ENCODE results near the gene JMJD7.

JMJD7 gene

DNA sequence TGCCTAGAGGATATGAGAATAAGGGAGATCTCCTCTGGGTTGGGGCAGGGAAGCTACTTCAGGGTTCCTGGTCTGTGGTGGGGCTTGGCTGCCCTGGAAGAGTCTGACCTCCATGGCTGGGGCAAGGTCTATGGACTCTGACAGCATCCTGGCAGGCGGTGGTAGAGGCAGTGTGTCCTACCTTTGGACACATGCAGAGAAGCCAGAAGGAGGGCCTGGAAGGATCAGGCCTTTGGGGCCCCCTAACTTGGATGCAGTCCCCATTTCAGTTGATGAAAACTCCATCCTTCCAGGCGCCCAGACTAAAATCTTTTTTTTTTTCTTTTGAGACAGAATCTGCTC lies 55.6 kb downstream of the JMJD7 start:
- DNase-seq (ENCODE audit: low read depth): no peak

DNA sequence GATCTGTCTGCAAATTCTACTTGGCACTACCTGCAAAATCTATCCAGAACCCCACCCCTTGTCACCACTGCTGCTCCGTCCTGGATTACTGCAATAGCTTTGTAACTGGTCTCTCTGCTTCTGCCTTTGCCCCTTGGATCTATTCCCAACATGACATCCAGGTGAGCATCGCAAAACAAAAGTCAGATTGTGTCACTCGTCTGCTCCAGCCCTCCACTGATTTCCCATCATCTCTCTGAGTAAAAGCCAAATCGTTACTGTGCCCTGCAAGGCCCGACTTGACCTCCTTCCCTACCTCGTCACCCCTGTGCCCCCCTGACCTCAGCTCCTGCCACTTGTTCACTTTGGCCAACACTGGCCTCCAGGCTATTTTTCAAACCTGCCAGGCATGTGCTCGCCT lies 56.6 kb downstream of the JMJD7 start:
- DNase-seq (ENCODE audit: low read depth): no peak

DNA sequence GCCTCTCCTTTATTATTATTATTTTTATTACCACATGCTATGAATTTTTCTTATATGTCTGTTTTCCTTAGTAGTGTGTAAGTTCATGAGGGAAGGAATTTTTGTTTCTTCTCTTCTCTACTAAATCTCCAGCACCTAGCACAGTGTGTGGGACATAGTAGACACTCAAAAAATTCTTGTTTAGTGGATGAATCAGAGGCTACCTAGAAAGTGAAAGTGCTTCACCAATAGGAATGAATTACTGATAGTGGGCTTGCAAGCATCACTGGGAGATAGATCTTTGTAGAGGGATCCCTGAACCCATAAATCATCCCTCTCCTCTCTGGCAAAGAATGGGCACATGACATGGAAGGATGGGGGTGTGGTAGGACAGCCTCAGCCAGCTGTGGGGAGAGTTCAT lies 57.4 kb downstream of the JMJD7 start:
- no peak for DNase-seq (ENCODE audit: low read depth)

DNA sequence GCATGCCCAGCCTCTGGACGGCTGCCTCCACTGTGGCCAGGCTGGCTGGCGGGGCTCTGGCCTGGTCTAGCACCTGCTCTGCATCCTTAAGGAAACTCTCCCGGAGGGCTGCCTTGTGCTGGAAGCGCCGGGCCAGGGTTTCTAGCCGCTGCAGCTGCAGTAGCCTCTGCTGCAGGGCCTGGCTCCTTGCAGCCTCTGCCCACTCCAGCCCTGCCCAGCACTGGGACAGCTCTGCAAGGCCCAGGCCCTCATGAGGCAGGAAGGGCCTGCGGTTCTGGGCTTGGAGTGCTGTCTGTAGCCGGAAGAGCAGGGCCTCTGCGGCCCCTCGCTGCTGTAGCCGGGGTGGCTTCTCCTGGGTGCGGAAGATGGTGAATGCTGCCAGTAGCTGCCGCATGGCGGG lies 57.9 kb downstream of the JMJD7 start:
- DNase-seq (ENCODE audit: low read depth): no peak

DNA sequence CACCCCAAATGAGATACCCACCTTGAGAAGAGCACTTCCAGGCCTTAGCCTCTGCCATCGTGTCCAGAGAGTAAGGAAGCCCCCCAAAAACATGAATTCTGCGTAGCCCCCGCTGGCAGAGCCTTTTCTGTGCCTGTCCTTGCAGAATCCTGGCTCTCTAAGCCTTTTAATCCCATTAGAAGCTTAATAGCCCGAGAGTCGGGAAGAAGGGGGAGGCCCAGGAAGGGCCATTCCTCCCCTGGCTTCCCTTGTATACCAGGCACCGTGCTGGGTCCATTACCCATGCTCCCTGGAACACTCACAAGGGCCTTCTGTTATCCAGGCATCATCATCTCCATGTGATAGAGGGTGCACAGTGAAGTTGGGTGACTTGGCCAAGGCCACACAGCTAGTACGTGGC lies 58.8 kb downstream of the JMJD7 start:
- no peak for DNase-seq (ENCODE audit: low read depth)

DNA sequence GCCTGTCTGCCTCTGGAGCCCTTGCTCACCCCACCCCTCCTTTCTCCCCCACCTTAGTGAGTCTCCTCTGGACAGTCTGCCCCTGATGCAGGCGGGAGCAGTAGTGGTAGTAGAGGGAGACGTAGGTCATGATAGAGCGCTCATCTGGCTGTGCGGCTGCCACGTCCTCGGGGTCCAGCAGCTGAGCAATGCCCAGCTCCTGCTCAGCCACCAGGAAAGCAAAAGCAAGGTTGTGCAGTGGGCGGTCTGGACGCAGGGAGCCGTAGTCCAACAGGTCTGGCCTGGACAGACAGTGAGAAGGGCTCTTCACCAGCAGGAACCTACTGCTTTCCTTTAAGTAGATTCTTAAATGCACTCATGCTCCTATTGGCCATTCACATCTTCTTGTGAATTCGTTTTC lies 59.3 kb downstream of the JMJD7 start:
- no peak for DNase-seq (ENCODE audit: low read depth)

Data from stimulated activated CD8-positive, alpha-beta memory T cell treated with anti-CD3 and anti-CD28 coated beads, Interleukin-12 subunit alpha, Interleukin-12 subunit beta, amount 100 ng/mL, for 4 hours (primary cell).